Vagina (tissue), 2 donors: ENCODE measurements around the gene PXDN.
"Not testable (repeated sequence)": the region's sequence is repeated elsewhere in the genome, so short reads cannot be mapped to it uniquely, and the experiment has no call there.

Experiments
- POLR2A ChIP-seq, 2 donors: fragments of 450-650 bp; IDR thresholded peaks; one replicate each; pipeline ENCODE4 v1.6.1; 2017; ENCODE audit warnings: antibody characterized with exemption in 2 of 2, mild to moderate bottlenecking in 2 of 2, moderate library complexity in 2 of 2
- POLR2AphosphoS5 ChIP-seq, 2 donors: sonication (generic); formaldehyde crosslinking; IDR thresholded peaks; one replicate each; pipeline ENCODE4 v1.9.0; 2017; ENCODE audit warnings: antibody characterized with exemption in 2 of 2, mild to moderate bottlenecking in 2 of 2, low read depth in 1 of 2; ENCODE audit not compliant: insufficient read depth in 1 of 2
- TF ChIP-seq, protein P1 (sequence below), 3 experiments: fragments of 450-650 bp in 2 of 3; fragments of 200-600 bp in 1 of 3; sonication (generic) in 1 of 3; IDR thresholded peaks; one replicate each; pipeline ENCODE4 v1.5.1; 2017 to 2019; ENCODE audit warnings: antibody characterized with exemption in 3 of 3, mild to moderate bottlenecking in 2 of 3, moderate library complexity in 2 of 3

DNA sequence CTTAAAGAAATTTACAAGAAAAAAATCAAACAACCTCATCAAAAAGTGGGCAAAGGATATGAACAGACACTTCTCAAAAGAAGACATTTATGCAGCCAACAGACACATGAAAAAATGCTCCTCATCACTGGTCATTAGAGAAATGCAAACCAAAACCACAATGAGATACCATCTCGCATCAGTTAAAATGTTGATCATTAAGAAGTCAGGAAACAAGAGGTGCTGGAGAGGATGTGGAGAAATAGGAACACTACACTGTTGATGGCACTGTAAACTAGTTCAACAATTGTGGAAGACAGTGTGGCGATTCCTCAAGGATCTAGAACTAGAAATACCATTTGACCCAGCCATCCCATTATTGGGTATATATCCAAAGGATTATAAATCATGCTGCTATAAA is 20.9 kb upstream of the PXDN start:
- TF ChIP-seq POLR2AphosphoS5 (IDR thresholded peaks at IDR 0.05; ENCODE audit: insufficient read depth in 1 of 2, low read depth in 1 of 2); POLR2A (IDR thresholded peaks at IDR 0.05): not testable (repeated sequence)
- TF ChIP-seq, protein P1, sequence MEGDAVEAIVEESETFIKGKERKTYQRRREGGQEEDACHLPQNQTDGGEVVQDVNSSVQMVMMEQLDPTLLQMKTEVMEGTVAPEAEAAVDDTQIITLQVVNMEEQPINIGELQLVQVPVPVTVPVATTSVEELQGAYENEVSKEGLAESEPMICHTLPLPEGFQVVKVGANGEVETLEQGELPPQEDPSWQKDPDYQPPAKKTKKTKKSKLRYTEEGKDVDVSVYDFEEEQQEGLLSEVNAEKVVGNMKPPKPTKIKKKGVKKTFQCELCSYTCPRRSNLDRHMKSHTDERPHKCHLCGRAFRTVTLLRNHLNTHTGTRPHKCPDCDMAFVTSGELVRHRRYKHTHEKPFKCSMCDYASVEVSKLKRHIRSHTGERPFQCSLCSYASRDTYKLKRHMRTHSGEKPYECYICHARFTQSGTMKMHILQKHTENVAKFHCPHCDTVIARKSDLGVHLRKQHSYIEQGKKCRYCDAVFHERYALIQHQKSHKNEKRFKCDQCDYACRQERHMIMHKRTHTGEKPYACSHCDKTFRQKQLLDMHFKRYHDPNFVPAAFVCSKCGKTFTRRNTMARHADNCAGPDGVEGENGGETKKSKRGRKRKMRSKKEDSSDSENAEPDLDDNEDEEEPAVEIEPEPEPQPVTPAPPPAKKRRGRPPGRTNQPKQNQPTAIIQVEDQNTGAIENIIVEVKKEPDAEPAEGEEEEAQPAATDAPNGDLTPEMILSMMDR (IDR thresholded peaks at IDR 0.05) = not testable (repeated sequence)
